ENCODE measurements around the gene MSI2.

DNA sequence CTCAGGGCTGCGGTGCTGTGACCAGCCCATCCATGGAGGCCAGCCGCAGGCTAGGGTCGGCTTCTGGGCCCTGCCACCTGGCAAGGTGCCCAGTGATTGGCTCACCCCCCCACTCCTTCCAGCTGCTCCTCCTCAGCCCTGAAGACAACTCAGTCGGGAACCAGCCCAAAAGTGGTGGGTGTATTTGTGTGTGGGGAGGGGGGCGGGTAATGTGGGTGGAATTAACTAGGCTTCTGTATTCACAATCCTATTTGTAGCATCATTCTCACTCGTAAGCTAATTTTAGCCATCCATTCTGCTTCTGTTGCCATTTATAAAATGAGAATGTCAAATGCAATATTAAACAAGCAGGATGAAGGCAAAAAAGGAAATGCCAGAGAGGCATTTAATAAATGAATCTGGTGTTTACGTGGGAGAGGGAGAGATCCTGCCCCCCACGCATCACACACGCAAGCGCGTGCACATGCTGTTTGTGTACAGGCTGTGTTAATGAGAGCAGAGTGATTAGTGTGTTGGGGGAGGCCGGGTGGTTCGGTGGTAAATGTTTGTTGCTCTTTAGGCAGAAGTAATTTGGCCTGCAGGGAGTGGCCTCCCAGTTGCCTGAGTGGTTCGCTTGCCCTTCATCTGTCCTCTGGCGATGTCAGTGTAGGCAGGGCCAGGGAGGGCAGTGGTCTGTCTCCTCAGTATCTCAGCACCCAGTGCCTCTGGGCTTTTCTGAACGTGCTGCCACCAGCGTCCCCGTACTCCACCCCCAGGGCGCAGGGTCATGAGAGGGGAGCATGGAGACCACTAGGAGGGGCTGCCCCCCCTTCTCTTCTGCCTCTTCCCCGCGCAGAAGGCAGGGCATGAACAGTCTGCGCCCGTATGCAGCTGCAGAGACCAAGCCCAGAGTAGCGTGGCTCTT lies 348.7 kb downstream of the MSI2 start:
- TF ChIP-seq, protein P1, sequence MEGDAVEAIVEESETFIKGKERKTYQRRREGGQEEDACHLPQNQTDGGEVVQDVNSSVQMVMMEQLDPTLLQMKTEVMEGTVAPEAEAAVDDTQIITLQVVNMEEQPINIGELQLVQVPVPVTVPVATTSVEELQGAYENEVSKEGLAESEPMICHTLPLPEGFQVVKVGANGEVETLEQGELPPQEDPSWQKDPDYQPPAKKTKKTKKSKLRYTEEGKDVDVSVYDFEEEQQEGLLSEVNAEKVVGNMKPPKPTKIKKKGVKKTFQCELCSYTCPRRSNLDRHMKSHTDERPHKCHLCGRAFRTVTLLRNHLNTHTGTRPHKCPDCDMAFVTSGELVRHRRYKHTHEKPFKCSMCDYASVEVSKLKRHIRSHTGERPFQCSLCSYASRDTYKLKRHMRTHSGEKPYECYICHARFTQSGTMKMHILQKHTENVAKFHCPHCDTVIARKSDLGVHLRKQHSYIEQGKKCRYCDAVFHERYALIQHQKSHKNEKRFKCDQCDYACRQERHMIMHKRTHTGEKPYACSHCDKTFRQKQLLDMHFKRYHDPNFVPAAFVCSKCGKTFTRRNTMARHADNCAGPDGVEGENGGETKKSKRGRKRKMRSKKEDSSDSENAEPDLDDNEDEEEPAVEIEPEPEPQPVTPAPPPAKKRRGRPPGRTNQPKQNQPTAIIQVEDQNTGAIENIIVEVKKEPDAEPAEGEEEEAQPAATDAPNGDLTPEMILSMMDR (conservative IDR thresholded peaks at IDR 0.05; ENCODE audit: low read length) = peak; percentile 67
- no peak for TF ChIP-seq EZH2phosphoT487 (IDR thresholded peaks at IDR 0.05; ENCODE audit: borderline replicate concordance, low read depth, low read length)
